ENCODE results near the gene MAMLD1.

DNA sequence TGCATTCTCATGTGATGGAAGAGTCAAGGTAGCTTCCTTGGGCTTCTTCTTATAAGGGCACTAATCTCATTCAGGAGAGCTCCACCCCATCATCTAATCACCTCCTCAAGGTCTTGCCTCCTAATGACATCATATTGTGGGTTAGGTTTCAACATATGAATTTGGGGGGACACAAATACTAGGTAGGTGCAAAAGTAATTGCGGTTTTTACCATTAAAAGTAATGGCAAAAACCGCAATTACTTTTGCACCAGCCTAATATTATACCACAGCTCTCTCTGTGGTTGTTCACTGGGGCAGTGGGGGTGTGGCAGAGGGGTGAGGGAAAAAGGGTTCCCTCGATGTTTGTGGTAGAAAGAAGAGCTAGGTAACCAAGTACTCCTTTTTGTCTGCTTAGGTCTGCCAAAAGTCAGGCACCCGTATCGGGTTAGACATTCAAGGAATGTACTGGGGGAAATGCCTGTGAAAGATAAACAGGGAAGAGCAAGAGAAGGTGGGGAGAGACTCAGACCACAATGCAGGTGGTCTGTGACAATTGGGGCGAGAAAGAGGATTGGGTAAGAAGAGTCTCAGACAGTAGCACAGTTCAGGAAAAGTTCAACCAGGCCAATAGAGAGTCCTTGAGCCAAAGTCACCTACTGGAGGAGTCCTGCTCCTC is 126.4 kb downstream of the MAMLD1 start:
- TF ChIP-seq, protein P1, sequence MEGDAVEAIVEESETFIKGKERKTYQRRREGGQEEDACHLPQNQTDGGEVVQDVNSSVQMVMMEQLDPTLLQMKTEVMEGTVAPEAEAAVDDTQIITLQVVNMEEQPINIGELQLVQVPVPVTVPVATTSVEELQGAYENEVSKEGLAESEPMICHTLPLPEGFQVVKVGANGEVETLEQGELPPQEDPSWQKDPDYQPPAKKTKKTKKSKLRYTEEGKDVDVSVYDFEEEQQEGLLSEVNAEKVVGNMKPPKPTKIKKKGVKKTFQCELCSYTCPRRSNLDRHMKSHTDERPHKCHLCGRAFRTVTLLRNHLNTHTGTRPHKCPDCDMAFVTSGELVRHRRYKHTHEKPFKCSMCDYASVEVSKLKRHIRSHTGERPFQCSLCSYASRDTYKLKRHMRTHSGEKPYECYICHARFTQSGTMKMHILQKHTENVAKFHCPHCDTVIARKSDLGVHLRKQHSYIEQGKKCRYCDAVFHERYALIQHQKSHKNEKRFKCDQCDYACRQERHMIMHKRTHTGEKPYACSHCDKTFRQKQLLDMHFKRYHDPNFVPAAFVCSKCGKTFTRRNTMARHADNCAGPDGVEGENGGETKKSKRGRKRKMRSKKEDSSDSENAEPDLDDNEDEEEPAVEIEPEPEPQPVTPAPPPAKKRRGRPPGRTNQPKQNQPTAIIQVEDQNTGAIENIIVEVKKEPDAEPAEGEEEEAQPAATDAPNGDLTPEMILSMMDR (IDR thresholded peaks at IDR 0.05): no peak
- TF ChIP-seq POLR2AphosphoS5 (IDR thresholded peaks at IDR 0.05) (no peak), EP300 (IDR thresholded peaks at IDR 0.05) (no peak)
